Esophagus squamous epithelium (tissue), 5 donors: ENCODE results near the gene MRPL51. TPM values are rescaled to one million over a fixed set of nuclear protein-coding genes. Genes with fewer than 3 reads are reported as not detected.
A peak's percentile ranks its signal among the peaks of the same experiment; 100 is the strongest.
"Not testable (repeated sequence)": the region's sequence is repeated elsewhere in the genome, so short reads cannot be mapped to it uniquely, and the experiment has no call there.

Source experiments
- DNase-seq: peaks from one replicate; lab custom pipeline; 2025; lab: John Stamatoyannopoulos, UW
- H3K27ac ChIP-seq, 4 donors: fragments of 200-600 bp; sonication (generic); one replicate each; pipeline ENCODE4 v1.5.1; 2016 to 2019; ENCODE audit warnings: mild to moderate bottlenecking in 1 of 4
- H3K27me3 ChIP-seq, 4 donors: fragments of 200-600 bp; sonication (generic); 1 replicate in 3 of 4; 2 replicates in 1 of 4; pipeline versions ENCODE4 v1.5.1 to v1.6.0; 2017 to 2021; ENCODE audit warnings: antibody characterized with exemption in 1 of 4
- H3K36me3 ChIP-seq, 3 donors: fragments of 200-600 bp; sonication (generic); one replicate each; pipeline ENCODE4 v1.5.1; 2016 to 2019
- H3K4me1 ChIP-seq, 3 donors: fragments of 200-600 bp; sonication (generic); one replicate each; pipeline ENCODE4 v1.5.1; 2017 to 2019
- H3K4me3 ChIP-seq, 4 donors: fragments of 200-600 bp; sonication (generic); 1 replicate in 3 of 4; 2 replicates in 1 of 4; pipeline ENCODE4 v1.5.1; 2016 to 2019; ENCODE audit warnings: mild to moderate bottlenecking in 2 of 4, moderate library complexity in 1 of 4
- H3K9me3 ChIP-seq, 3 donors: fragments of 200-600 bp; sonication (generic); one replicate each; pipeline ENCODE4 v1.5.1; 2016 to 2019
- POLR2A ChIP-seq, 4 donors: fragments of 450-650 bp; IDR thresholded peaks; one replicate each; pipeline ENCODE4 v1.6.1; 2017; ENCODE audit warnings: antibody characterized with exemption in 4 of 4, mild to moderate bottlenecking in 4 of 4, moderate library complexity in 3 of 4
- WGBS, 2 donors: methylation state at CpG; one replicate each; pipeline ENCODE4 v1.1.5; 2018; 5-methylcytosine and 5-hydroxymethylcytosine counted together
- intact Hi-C: fragments of 100-400 bp; cut with DNase I; formaldehyde crosslinking; loops from one replicate; pipeline ENCODE4 v1.15.0; 2022
- total RNA-seq, 4 donors: library from RNA; depleted of rRNA; stranded (reverse); fragments of >200 nt; gene quantifications; one replicate each; pipeline ENCODE4 v1.1.0, GENCODE V29; 2016
- TF ChIP-seq, protein P1 (sequence below), 6 experiments: fragments of 450-650 bp in 4 of 6; fragments of 200-600 bp in 2 of 6; sonication (generic) in 2 of 6; IDR thresholded peaks; one replicate each; pipeline ENCODE4 v1.5.1; 2016 to 2019; ENCODE audit warnings: antibody characterized with exemption in 6 of 6, mild to moderate bottlenecking in 4 of 6, moderate library complexity in 4 of 6
- donor health status: DM: yes; HTN: yes; CAD: no.

The MRPL51 gene
- total RNA-seq, 4 donors from 2014 or later = 36.3 to 95.5 (median 72.6) TPM

DNA sequence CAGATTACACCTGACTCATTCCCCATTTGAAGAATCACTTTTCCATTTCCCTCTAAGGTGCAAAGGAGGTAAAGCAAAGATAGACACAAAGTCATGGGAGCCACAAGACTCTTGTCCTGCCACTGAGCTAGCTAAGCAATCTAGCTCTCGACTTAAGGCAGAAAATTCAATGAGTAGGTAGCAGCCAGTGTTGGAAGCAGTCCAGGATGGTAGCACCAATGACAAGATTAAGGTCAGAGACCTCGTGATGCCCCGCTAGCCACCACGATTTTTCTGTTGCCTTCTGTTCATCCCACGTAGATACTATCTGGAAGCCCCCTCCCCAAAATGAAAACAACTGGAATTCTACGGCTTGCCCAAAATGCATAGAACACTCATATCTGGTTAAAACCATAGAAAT, 24.0 kb downstream of the MRPL51 start:
- H3K27ac ChIP-seq = peak overlapping the region; percentile 84 to 96 (median 89)
- WGBS, 2 donors = 51 to 65% methylated on average over 6 of the region's 6 CpGs
- H3K4me3 ChIP-seq = peak overlapping the region in 3 of 4 donors; percentile 65 to 89 (median 69)
- H3K9me3 ChIP-seq = no peaks in the 10 kb centered on the region
- peaks cover 6 to 62% (median 28%) of the 10 kb centered on the region in 3 donors for H3K4me1 ChIP-seq
- TF ChIP-seq, protein P1, sequence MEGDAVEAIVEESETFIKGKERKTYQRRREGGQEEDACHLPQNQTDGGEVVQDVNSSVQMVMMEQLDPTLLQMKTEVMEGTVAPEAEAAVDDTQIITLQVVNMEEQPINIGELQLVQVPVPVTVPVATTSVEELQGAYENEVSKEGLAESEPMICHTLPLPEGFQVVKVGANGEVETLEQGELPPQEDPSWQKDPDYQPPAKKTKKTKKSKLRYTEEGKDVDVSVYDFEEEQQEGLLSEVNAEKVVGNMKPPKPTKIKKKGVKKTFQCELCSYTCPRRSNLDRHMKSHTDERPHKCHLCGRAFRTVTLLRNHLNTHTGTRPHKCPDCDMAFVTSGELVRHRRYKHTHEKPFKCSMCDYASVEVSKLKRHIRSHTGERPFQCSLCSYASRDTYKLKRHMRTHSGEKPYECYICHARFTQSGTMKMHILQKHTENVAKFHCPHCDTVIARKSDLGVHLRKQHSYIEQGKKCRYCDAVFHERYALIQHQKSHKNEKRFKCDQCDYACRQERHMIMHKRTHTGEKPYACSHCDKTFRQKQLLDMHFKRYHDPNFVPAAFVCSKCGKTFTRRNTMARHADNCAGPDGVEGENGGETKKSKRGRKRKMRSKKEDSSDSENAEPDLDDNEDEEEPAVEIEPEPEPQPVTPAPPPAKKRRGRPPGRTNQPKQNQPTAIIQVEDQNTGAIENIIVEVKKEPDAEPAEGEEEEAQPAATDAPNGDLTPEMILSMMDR (IDR thresholded peaks at IDR 0.05) = no peak
- no peak for TF ChIP-seq POLR2A (IDR thresholded peaks at IDR 0.05)
- DNase-seq = no peak
- intact Hi-C loops = loop anchor here (10.0 kb wide), 1 partner anchor 144 kb away; no protein-coding TSS in a partner anchor
- H3K27me3 ChIP-seq = no peaks in the 10 kb centered on the region
- H3K36me3 ChIP-seq = peaks cover 4 to 26% (median 10%) of the 10 kb centered on the region in 3 donors

GRCh38 chr12:6468283-6468575, 24.8 kb downstream of the MRPL51 start:
- intact Hi-C loops = loop anchor here (10.0 kb wide), 1 partner anchor 143 kb away; no protein-coding TSS in a partner anchor
- DNase-seq = no peak
- Histone ChIP-seq H3K36me3 (peaks cover 4 to 34% (median 12%) of the 10 kb centered on the region in 3 donors), H3K9me3 (no peaks in the 10 kb centered on the region), H3K4me1 (peaks cover 6 to 70% (median 32%) of the 10 kb centered on the region in 3 donors), H3K27ac (peak overlapping the region in 1 of 4 donors; percentile 90), H3K27me3 (no peaks in the 10 kb centered on the region), H3K4me3 (peak overlapping the region in 1 of 4 donors; percentile 89)
- no peak for TF ChIP-seq POLR2A (IDR thresholded peaks at IDR 0.05)
- TF ChIP-seq, protein P1 (IDR thresholded peaks at IDR 0.05) = no peak

DNA sequence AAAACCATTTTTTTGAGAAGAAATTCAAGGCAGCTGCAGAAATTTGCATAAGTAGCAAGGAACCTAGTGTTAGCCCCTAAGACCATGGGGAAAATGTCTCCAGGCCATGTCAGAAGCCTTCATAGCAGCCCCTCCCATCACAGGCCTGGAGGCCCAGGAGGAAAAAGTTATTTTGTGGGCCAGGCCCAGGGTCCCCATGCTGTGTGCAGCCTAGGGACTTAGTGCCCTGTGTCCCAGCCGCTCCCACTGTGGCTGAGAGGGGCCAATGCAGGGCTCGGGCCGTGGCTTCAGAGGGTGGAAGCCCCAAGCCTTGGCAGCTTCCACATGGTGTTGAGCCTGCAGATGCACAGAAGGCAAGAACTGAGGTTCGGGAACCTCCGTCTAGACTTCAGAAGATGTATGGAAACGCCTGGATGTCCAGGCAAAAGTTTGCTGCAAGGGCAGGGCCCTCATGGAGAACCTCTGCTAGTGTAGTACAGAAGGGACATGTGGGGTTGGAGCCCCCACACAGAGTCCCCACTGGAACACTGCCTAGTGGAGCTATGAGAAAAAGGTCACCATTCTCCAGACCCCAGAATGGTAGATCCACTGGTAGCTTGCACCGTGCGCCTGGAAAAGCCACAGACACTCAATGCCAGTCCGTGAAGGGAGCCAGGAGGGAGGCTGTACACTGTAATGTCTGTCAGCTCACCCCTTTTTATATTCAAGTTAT, 25.3 kb downstream of the MRPL51 start:
- peaks cover 4 to 39% (median 12%) of the 10 kb centered on the region in 3 donors for H3K36me3 ChIP-seq
- 91 to 96% methylated on average over 3 to 5 of the region's 9 CpGs for whole genome bisulfite sequencing, 2 donors
- peaks cover 6 to 75% (median 33%) of the 10 kb centered on the region in 3 donors for H3K4me1 ChIP-seq
- DNase-seq, H3K27me3 ChIP-seq, H3K27ac ChIP-seq, H3K9me3 ChIP-seq: not testable (repeated sequence)
- peak overlapping the region in 1 of 4 donors; percentile 89 for H3K4me3 ChIP-seq
- intact Hi-C loops = loop anchor here (10.0 kb wide), 1 partner anchor 143 kb away; no protein-coding TSS in a partner anchor

DNA sequence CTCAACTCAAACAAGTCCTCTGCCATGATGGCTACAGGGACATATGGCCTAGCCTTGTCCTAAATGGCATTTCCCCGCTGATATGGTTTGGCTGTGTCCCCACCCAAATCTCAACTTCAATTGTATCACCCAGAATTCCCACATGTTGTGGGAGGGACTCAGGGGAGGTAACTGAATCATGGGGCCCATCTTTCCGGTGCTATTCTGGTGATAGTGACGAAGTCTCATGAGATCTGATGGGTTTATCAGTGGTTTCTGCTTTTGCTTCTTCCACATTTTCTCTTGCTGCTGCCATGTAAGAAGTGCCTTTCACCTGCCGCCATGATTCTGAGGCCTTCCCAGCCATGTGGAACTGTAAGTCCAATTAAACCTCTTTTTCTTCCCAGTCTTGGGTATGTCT, 26.3 kb downstream of the MRPL51 start:
- Histone ChIP-seq H3K36me3 (peaks cover 10 to 49% (median 12%) of the 10 kb centered on the region in 3 donors), H3K4me1 (peaks cover 6 to 85% (median 37%) of the 10 kb centered on the region in 3 donors)
- H3K27me3 ChIP-seq, H3K27ac ChIP-seq, DNase-seq, H3K4me3 ChIP-seq, H3K9me3 ChIP-seq: not testable (repeated sequence)
- 88 to 92% methylated on average over 4 of the region's 4 CpGs for WGBS, 2 donors
- intact Hi-C loops = loop anchor here (10.0 kb wide), 1 partner anchor 142 kb away; no protein-coding TSS in a partner anchor

- no peak overlapping the region for H3K27ac ChIP-seq
- intact Hi-C loops = loop anchor here (10.0 kb wide), 1 partner anchor 141 kb away; no protein-coding TSS in a partner anchor
- TF ChIP-seq, protein P1 (IDR thresholded peaks at IDR 0.05) = no peak
- TF ChIP-seq POLR2A (IDR thresholded peaks at IDR 0.05) = no peak
- no peak for DNase-seq
- peaks cover 12 to 55% (median 14%) of the 10 kb centered on the region in 3 donors for H3K36me3 ChIP-seq
- no peaks in the 10 kb centered on the region for H3K9me3 ChIP-seq
- H3K27me3 ChIP-seq = no peaks in the 10 kb centered on the region
- H3K4me1 ChIP-seq = peaks cover 2 to 86% (median 38%) of the 10 kb centered on the region in 3 donors
- WGBS, 2 donors = 82 to 84% methylated on average over 5 of the region's 5 CpGs
- no peak overlapping the region for H3K4me3 ChIP-seq
These were observed 26.9 kb downstream of the MRPL51 start for GRCh38 chr12:6466184-6466573.
